DOHH2 (cell line): ENCODE data around the gene CNTN4.

ENCODE experiments used
- H3F3A ChIP-seq: fragments of 200-600 bp; sonication (generic), shearing (Covaris generic); 2 replicates; pipeline ENCODE4 v1.6.0; 2016; ENCODE audit warnings: antibody characterized with exemption, mild to moderate bottlenecking; ENCODE audit not compliant: control insufficient read depth, insufficient read depth
- H3K27ac ChIP-seq: fragments of 200-600 bp; sonication (generic); 2 replicates; pipeline ENCODE4 v1.5.1; 2014; ENCODE audit warnings: low read depth, mild to moderate bottlenecking, low read length, moderate library complexity
- H3K27me3 ChIP-seq: fragments of 200-600 bp; sonication (generic); 2 replicates; pipeline ENCODE4 v1.6.1; 2014; ENCODE audit warnings: mild to moderate bottlenecking, low read length, mixed read lengths; ENCODE audit not compliant: control insufficient read depth
- H3K36me3 ChIP-seq: fragments of 200-600 bp; sonication (generic); 2 replicates; pipeline ENCODE4 v1.6.1; 2014; ENCODE audit warnings: mild to moderate bottlenecking, low read length, moderate library complexity, mixed read lengths; ENCODE audit not compliant: control insufficient read depth
- H3K4me1 ChIP-seq: fragments of 200-600 bp; sonication (generic); 2 replicates; pipeline ENCODE4 v1.6.1; 2014; ENCODE audit warnings: mild to moderate bottlenecking, low read length, mixed read lengths; ENCODE audit not compliant: control insufficient read depth
- H3K4me2 ChIP-seq: fragments of 200-600 bp; sonication (generic); 2 replicates; pipeline ENCODE4 v1.6.0; 2014; ENCODE audit warnings: mild to moderate bottlenecking, low read length, moderate library complexity
- H3K4me3 ChIP-seq: fragments of 200-600 bp; sonication (generic); 2 replicates; pipeline ENCODE4 v1.5.1; 2014; ENCODE audit warnings: mild to moderate bottlenecking, low read length, mixed read lengths
- H3K79me2 ChIP-seq: fragments of 200-600 bp; sonication (generic); 2 replicates; pipeline ENCODE4 v1.6.1; 2014; ENCODE audit warnings: mild to moderate bottlenecking, low read length, mixed read lengths; ENCODE audit not compliant: control insufficient read depth
- H3K9me2 ChIP-seq: fragments of 200-600 bp; sonication (generic); replicated peaks from 2 replicates; pipeline ENCODE4 v1.6.1; 2014; ENCODE audit warnings: mild to moderate bottlenecking, low read length, mixed read lengths; ENCODE audit not compliant: control insufficient read depth
- H3K9me3 ChIP-seq: fragments of 200-600 bp; sonication (generic); 2 replicates; pipeline ENCODE4 v1.6.1; 2014; ENCODE audit warnings: antibody characterized with exemption, low read length, mixed read lengths; ENCODE audit not compliant: control insufficient read depth, insufficient read depth
- H4K20me1 ChIP-seq: fragments of 200-600 bp; sonication (generic); 2 replicates; pipeline ENCODE4 v1.6.0; 2014; ENCODE audit warnings: low read depth, mild to moderate bottlenecking, antibody characterized with exemption, low read length, moderate library complexity; ENCODE audit not compliant: control insufficient read depth, insufficient read depth
- CTCF ChIP-seq: fragments of 200-600 bp; sonication (generic); IDR thresholded peaks from one replicate; pipeline ENCODE4 v1.5.1; 2014; ENCODE audit warnings: antibody characterized with exemption, mild to moderate bottlenecking, low read depth, low read length; ENCODE audit not compliant: poor library complexity, severe bottlenecking
- EZH2phosphoT487 ChIP-seq: fragments of 200-600 bp; sonication (generic); IDR thresholded peaks from 2 replicates; pipeline ENCODE4 v1.6.1; 2017; ENCODE audit warnings: borderline replicate concordance, mild to moderate bottlenecking, antibody characterized with exemption, low read length, moderate library complexity, mixed read lengths

CNTN4 gene

GRCh38 chr3:2727101-2727500 is 628.4 kb downstream of the CNTN4 start:
- no peaks in the 10 kb centered on the region for H3K4me1 ChIP-seq

GRCh38 chr3:2727610-2728318 is 629.1 kb downstream of the CNTN4 start:
- Histone ChIP-seq H3K27ac (no peak overlapping the region), H3F3A (no peaks in the 10 kb centered on the region), H3K9me3 (no peaks in the 10 kb centered on the region), H3K4me1 (no peaks in the 10 kb centered on the region), H3K36me3 (no peaks in the 10 kb centered on the region), H3K27me3 (no peaks in the 10 kb centered on the region), H3K4me3 (no peak overlapping the region), H3K79me2 (no peaks in the 10 kb centered on the region), H4K20me1 (no peaks in the 10 kb centered on the region), H3K9me2 (no peaks in the 10 kb centered on the region), H3K4me2 (no peak overlapping the region)
- TF ChIP-seq EZH2phosphoT487 = no peak
- TF ChIP-seq CTCF = no peak

More at GRCh38 chr3:2727101-2727500, 628.4 kb downstream of the CNTN4 start:
- no peak for TF ChIP-seq EZH2phosphoT487
- TF ChIP-seq CTCF = no peak
- no peak overlapping the region for H3K4me3 ChIP-seq
- H3K79me2 ChIP-seq = no peaks in the 10 kb centered on the region
- H3K36me3 ChIP-seq = no peaks in the 10 kb centered on the region
- H3K9me2 ChIP-seq = no peaks in the 10 kb centered on the region
- no peaks in the 10 kb centered on the region for H3K27me3 ChIP-seq
- H4K20me1 ChIP-seq = no peaks in the 10 kb centered on the region
- H3K4me2 ChIP-seq = no peak overlapping the region
- no peak overlapping the region for H3K27ac ChIP-seq
- H3K9me3 ChIP-seq = no peaks in the 10 kb centered on the region
- no peaks in the 10 kb centered on the region for H3F3A ChIP-seq

- H3K4me3 ChIP-seq = no peak overlapping the region
- H3K9me2 ChIP-seq = no peaks in the 10 kb centered on the region
- no peaks in the 10 kb centered on the region for H3K4me1 ChIP-seq
- H3K4me2 ChIP-seq = no peak overlapping the region
- no peak overlapping the region for H3K27ac ChIP-seq
- no peaks in the 10 kb centered on the region for H3K79me2 ChIP-seq
- H3K36me3 ChIP-seq = no peaks in the 10 kb centered on the region
- no peaks in the 10 kb centered on the region for H4K20me1 ChIP-seq
- H3K27me3 ChIP-seq = no peaks in the 10 kb centered on the region
- TF ChIP-seq EZH2phosphoT487 (no peak), CTCF (no peak)
- no peaks in the 10 kb centered on the region for H3K9me3 ChIP-seq
- no peaks in the 10 kb centered on the region for H3F3A ChIP-seq
Measured at GRCh38 chr3:2731843-2732242, 633.2 kb downstream of the CNTN4 start.
